HL-60 (cell line): Measurements from ENCODE around the gene LUC7L.

Source experiments
- GABPA ChIP-seq: IDR thresholded peaks from 2 replicates; pipeline ENCODE4 v1.6.1; 2012; ENCODE audit warnings: low read depth
- POLR2AphosphoS5 ChIP-seq: IDR thresholded peaks from 2 replicates; pipeline ENCODE4 v1.6.1; 2012; ENCODE audit warnings: low read depth
- REST ChIP-seq: IDR thresholded peaks from 2 replicates; pipeline ENCODE4 v1.6.1; 2012; ENCODE audit warnings: low read depth; ENCODE audit not compliant: insufficient replicate concordance
- TF ChIP-seq, protein P1 (sequence below): IDR thresholded peaks from one replicate; pipeline ENCODE4 v1.5.1; 2011; ENCODE audit warnings: low read length, control low read depth, inconsistent platforms; ENCODE audit not compliant: insufficient read depth

- TF ChIP-seq, protein P1, sequence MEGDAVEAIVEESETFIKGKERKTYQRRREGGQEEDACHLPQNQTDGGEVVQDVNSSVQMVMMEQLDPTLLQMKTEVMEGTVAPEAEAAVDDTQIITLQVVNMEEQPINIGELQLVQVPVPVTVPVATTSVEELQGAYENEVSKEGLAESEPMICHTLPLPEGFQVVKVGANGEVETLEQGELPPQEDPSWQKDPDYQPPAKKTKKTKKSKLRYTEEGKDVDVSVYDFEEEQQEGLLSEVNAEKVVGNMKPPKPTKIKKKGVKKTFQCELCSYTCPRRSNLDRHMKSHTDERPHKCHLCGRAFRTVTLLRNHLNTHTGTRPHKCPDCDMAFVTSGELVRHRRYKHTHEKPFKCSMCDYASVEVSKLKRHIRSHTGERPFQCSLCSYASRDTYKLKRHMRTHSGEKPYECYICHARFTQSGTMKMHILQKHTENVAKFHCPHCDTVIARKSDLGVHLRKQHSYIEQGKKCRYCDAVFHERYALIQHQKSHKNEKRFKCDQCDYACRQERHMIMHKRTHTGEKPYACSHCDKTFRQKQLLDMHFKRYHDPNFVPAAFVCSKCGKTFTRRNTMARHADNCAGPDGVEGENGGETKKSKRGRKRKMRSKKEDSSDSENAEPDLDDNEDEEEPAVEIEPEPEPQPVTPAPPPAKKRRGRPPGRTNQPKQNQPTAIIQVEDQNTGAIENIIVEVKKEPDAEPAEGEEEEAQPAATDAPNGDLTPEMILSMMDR = no peak
- TF ChIP-seq POLR2AphosphoS5 (no peak), REST (peak; percentile 12), GABPA (no peak)
These were observed 49.1 kb downstream of the LUC7L start, which contains the start of gene HBQ1 for GRCh38 chr16:180101-180675.
